ENCODE data around the gene CELSR1.

The CELSR1 gene

GRCh38 chr22:46322711-46323110, 214.7 kb downstream of the CELSR1 start:
- Histone ChIP-seq H3K9ac (ENCODE audit: low read length) (no peak overlapping the region), H3K18ac (ENCODE audit: low read length) (no peak overlapping the region), H3K9me3 (ENCODE audit: insufficient read depth, low read depth, low read length) (peaks cover 2% of the 10 kb centered on the region), H3K4me3 (ENCODE audit: low read depth, low read length) (no peak overlapping the region), H4K12ac (ENCODE audit: low read depth, low read length) (no peak overlapping the region), H3K4me2 (ENCODE audit: low read length) (no peak overlapping the region), H3K4ac (ENCODE audit: low read depth, low read length) (no peak overlapping the region), H3K27me3 (ENCODE audit: insufficient read depth, low read length) (no peaks in the 10 kb centered on the region), H3K79me1 (ENCODE audit: low read length) (no peaks in the 10 kb centered on the region), H3K27ac (ENCODE audit: low read depth, low read length) (no peak overlapping the region), H2BK12ac (ENCODE audit: low read length) (no peak overlapping the region), H3K14ac (ENCODE audit: low read length) (no peak overlapping the region), H2BK5ac (ENCODE audit: low read depth, low read length, poor library complexity) (no peak overlapping the region), H3K79me2 (ENCODE audit: control insufficient read depth, insufficient read depth, low read length, poor library complexity) (no peaks in the 10 kb centered on the region), H4K8ac (ENCODE audit: low read depth, low read length) (no peak overlapping the region), H2AK5ac (ENCODE audit: low read length) (no peak overlapping the region), H2AFZ (ENCODE audit: insufficient read depth, low read length, poor library complexity) (no peak overlapping the region), H3K23ac (ENCODE audit: low read length) (no peak overlapping the region), H3K4me1 (ENCODE audit: control insufficient read depth in 1 of 2, insufficient read depth in 2 of 2, low read length in 2 of 2) (no peaks in the 10 kb centered on the region), H3K36me3 (ENCODE audit: control insufficient read depth in 1 of 2, insufficient read depth in 2 of 2, low read length in 2 of 2) (peaks cover 69 to 73% of the 10 kb centered on the region in 2 experiments), H4K91ac (ENCODE audit: low read depth, low read length) (no peak overlapping the region), H2BK120ac (ENCODE audit: insufficient read depth, low read length, poor library complexity) (no peak overlapping the region)
- no CpG with 5 or more reads among the region's 15 CpGs for WGBS (ENCODE audit: extremely low coverage, insufficient coverage, insufficient read length)
- DNase-seq: no peak

GRCh38 chr22:46320716-46321386, 216.6 kb downstream of the CELSR1 start:
- peaks cover 4% of the 10 kb centered on the region for H3K9me3 ChIP-seq (ENCODE audit: insufficient read depth, low read depth, low read length)
- H2BK5ac ChIP-seq (ENCODE audit: low read depth, low read length, poor library complexity): no peak overlapping the region
- no peaks in the 10 kb centered on the region for H3K27me3 ChIP-seq (ENCODE audit: insufficient read depth, low read length)
- no peak overlapping the region for H3K27ac ChIP-seq (ENCODE audit: low read depth, low read length)
- H3K18ac ChIP-seq (ENCODE audit: low read length): no peak overlapping the region
- no peak overlapping the region for H2BK12ac ChIP-seq (ENCODE audit: low read length)
- DNase-seq: no peak
- H2BK120ac ChIP-seq (ENCODE audit: insufficient read depth, low read length, poor library complexity): no peak overlapping the region
- no peak overlapping the region for H3K4me2 ChIP-seq (ENCODE audit: low read length)
- no peaks in the 10 kb centered on the region for H3K79me2 ChIP-seq (ENCODE audit: control insufficient read depth, insufficient read depth, low read length, poor library complexity)
- H3K79me1 ChIP-seq (ENCODE audit: low read length): no peaks in the 10 kb centered on the region
- H2AK5ac ChIP-seq (ENCODE audit: low read length): no peak overlapping the region
- no peak overlapping the region for H3K23ac ChIP-seq (ENCODE audit: low read length)
- no peak overlapping the region for H3K9ac ChIP-seq (ENCODE audit: low read length)
- H3K4ac ChIP-seq (ENCODE audit: low read depth, low read length): no peak overlapping the region
- no peak overlapping the region for H3K14ac ChIP-seq (ENCODE audit: low read length)
- no CpG with 5 or more reads among the region's 20 CpGs for WGBS (ENCODE audit: extremely low coverage, insufficient coverage, insufficient read length)
- no peak overlapping the region for H3K4me3 ChIP-seq (ENCODE audit: low read depth, low read length)
- peaks cover 66 to 70% of the 10 kb centered on the region in 2 experiments for H3K36me3 ChIP-seq (ENCODE audit: control insufficient read depth in 1 of 2, insufficient read depth in 2 of 2, low read length in 2 of 2)
- no peak overlapping the region for H2AFZ ChIP-seq (ENCODE audit: insufficient read depth, low read length, poor library complexity)
- no peaks in the 10 kb centered on the region for H3K4me1 ChIP-seq (ENCODE audit: control insufficient read depth in 1 of 2, insufficient read depth in 2 of 2, low read length in 2 of 2)
- H4K91ac ChIP-seq (ENCODE audit: low read depth, low read length): no peak overlapping the region
- no peak overlapping the region for H4K8ac ChIP-seq (ENCODE audit: low read depth, low read length)
- H4K12ac ChIP-seq (ENCODE audit: low read depth, low read length): no peak overlapping the region

- no peak overlapping the region for H2BK12ac ChIP-seq (ENCODE audit: low read length)
- no peaks in the 10 kb centered on the region for H3K4me1 ChIP-seq (ENCODE audit: control insufficient read depth in 1 of 2, insufficient read depth in 2 of 2, low read length in 2 of 2)
- H4K91ac ChIP-seq (ENCODE audit: low read depth, low read length): no peak overlapping the region
- no peak overlapping the region for H3K27ac ChIP-seq (ENCODE audit: low read depth, low read length)
- H3K79me2 ChIP-seq (ENCODE audit: control insufficient read depth, insufficient read depth, low read length, poor library complexity): no peaks in the 10 kb centered on the region
- no peak overlapping the region for H3K4me3 ChIP-seq (ENCODE audit: low read depth, low read length)
- H3K79me1 ChIP-seq (ENCODE audit: low read length): no peaks in the 10 kb centered on the region
- no CpG with 5 or more reads among the region's 14 CpGs for WGBS (ENCODE audit: extremely low coverage, insufficient coverage, insufficient read length)
- no peaks in the 10 kb centered on the region for H3K27me3 ChIP-seq (ENCODE audit: insufficient read depth, low read length)
- H4K12ac ChIP-seq (ENCODE audit: low read depth, low read length): no peak overlapping the region
- no peak for DNase-seq
- H2BK120ac ChIP-seq (ENCODE audit: insufficient read depth, low read length, poor library complexity): no peak overlapping the region
- no peak overlapping the region for H3K4ac ChIP-seq (ENCODE audit: low read depth, low read length)
- H3K9me3 ChIP-seq (ENCODE audit: insufficient read depth, low read depth, low read length): peaks cover 4% of the 10 kb centered on the region
- no peak overlapping the region for H2BK5ac ChIP-seq (ENCODE audit: low read depth, low read length, poor library complexity)
- no peak overlapping the region for H3K23ac ChIP-seq (ENCODE audit: low read length)
- H3K14ac ChIP-seq (ENCODE audit: low read length): no peak overlapping the region
- no peak overlapping the region for H2AK5ac ChIP-seq (ENCODE audit: low read length)
- no peak overlapping the region for H2AFZ ChIP-seq (ENCODE audit: insufficient read depth, low read length, poor library complexity)
- no peak overlapping the region for H3K4me2 ChIP-seq (ENCODE audit: low read length)
- H3K9ac ChIP-seq (ENCODE audit: low read length): no peak overlapping the region
- H4K8ac ChIP-seq (ENCODE audit: low read depth, low read length): no peak overlapping the region
- H3K18ac ChIP-seq (ENCODE audit: low read length): no peak overlapping the region
- H3K36me3 ChIP-seq (ENCODE audit: control insufficient read depth in 1 of 2, insufficient read depth in 2 of 2, low read length in 2 of 2): peaks cover 61 to 65% of the 10 kb centered on the region in 2 experiments
Measured at GRCh38 chr22:46320166-46320710, 217.2 kb downstream of the CELSR1 start.

- Histone ChIP-seq H2BK5ac (ENCODE audit: low read depth, low read length, poor library complexity) (no peak overlapping the region), H4K8ac (ENCODE audit: low read depth, low read length) (no peak overlapping the region), H3K4me2 (ENCODE audit: low read length) (no peak overlapping the region), H3K27me3 (ENCODE audit: insufficient read depth, low read length) (no peaks in the 10 kb centered on the region), H3K9me3 (ENCODE audit: insufficient read depth, low read depth, low read length) (peaks cover 4% of the 10 kb centered on the region), H2BK120ac (ENCODE audit: insufficient read depth, low read length, poor library complexity) (no peak overlapping the region), H3K14ac (ENCODE audit: low read length) (no peak overlapping the region), H3K4me3 (ENCODE audit: low read depth, low read length) (no peak overlapping the region), H3K79me1 (ENCODE audit: low read length) (no peaks in the 10 kb centered on the region), H4K12ac (ENCODE audit: low read depth, low read length) (no peak overlapping the region), H3K23ac (ENCODE audit: low read length) (no peak overlapping the region), H3K36me3 (ENCODE audit: control insufficient read depth in 1 of 2, insufficient read depth in 2 of 2, low read length in 2 of 2) (peaks cover 59% of the 10 kb centered on the region in 2 experiments), H2BK12ac (ENCODE audit: low read length) (no peak overlapping the region), H3K79me2 (ENCODE audit: control insufficient read depth, insufficient read depth, low read length, poor library complexity) (no peaks in the 10 kb centered on the region), H3K4ac (ENCODE audit: low read depth, low read length) (no peak overlapping the region), H3K4me1 (ENCODE audit: control insufficient read depth in 1 of 2, insufficient read depth in 2 of 2, low read length in 2 of 2) (no peaks in the 10 kb centered on the region), H3K27ac (ENCODE audit: low read depth, low read length) (no peak overlapping the region), H3K18ac (ENCODE audit: low read length) (no peak overlapping the region), H3K9ac (ENCODE audit: low read length) (no peak overlapping the region), H2AK5ac (ENCODE audit: low read length) (no peak overlapping the region), H2AFZ (ENCODE audit: insufficient read depth, low read length, poor library complexity) (no peak overlapping the region), H4K91ac (ENCODE audit: low read depth, low read length) (no peak overlapping the region)
- no peak for DNase-seq
- no CpG with 5 or more reads among the region's 10 CpGs for WGBS (ENCODE audit: extremely low coverage, insufficient coverage, insufficient read length)
Measured at GRCh38 chr22:46319319-46319718, 218.1 kb downstream of the CELSR1 start.

Data from trophoblast cell (in vitro differentiated cells and primary cell).